Endothelial cell of umbilical vein (primary cell): ENCODE measurements around the gene CLNK. TPM values are rescaled to one million over a fixed set of nuclear protein-coding genes. Genes with fewer than 3 reads are reported as not detected.
A peak's percentile ranks its signal among the peaks of the same experiment; 100 is the strongest.

Source experiments
- BruUV-seq: library from RNA; stranded (reverse); fragments of 400-500 nt; replicated peaks from 2 replicates; lab custom pipeline; 2021; lab: Mats Ljungman, UMichigan
- CTCF ChIA-PET: fragments of 300-600, 350-600 bp; sonication (Branson Sonifier 250); formaldehyde crosslinking; loops from one replicate; lab custom pipeline; 2021; ENCODE audit warnings: antibody characterized with exemption, inconsistent platforms; lab: Charles Lee
- POLR2A ChIA-PET: fragments of 300-600, 350-600 bp; sonication (Branson Sonifier 250); formaldehyde crosslinking; loops from one replicate; lab custom pipeline; 2021; ENCODE audit warnings: antibody characterized with exemption, inconsistent platforms; lab: Charles Lee
- DNase-seq: peaks from one replicate; pipeline ENCODE4 v3.0.0-alpha.2; 2011; ENCODE audit warnings: low read depth, low spot score
- FAIRE-seq: peaks from 2 replicates; lab custom pipeline; 2011; peaks lifted over from hg19 to GRCh38; lab: Jason Lieb, UNC
- H2AFZ ChIP-seq: 2 replicates; pipeline ENCODE4 v1.6.0; 2012; ENCODE audit warnings: low read depth, low read length, control low read depth, inconsistent platforms
- H3K27ac ChIP-seq: 2 replicates; pipeline ENCODE4 v1.5.1; 2011; ENCODE audit warnings: low read depth, mild to moderate bottlenecking, control low read depth, low read length, moderate library complexity; ENCODE audit not compliant: insufficient read depth
- H3K27me3 ChIP-seq, 2 experiments: 2 replicates each; pipeline versions ENCODE4 v1.6.0 to v1.6.1; 2011; ENCODE audit warnings: low read length in 2 of 2, mixed read lengths in 1 of 2; ENCODE audit not compliant: control insufficient read depth in 2 of 2, insufficient read depth in 2 of 2
- H3K36me3 ChIP-seq, 2 experiments: 2 replicates in 1 of 2; 3 replicates in 1 of 2; pipeline ENCODE4 v1.5.1; 2011; ENCODE audit warnings: low read length in 2 of 2, mild to moderate bottlenecking in 1 of 2, moderate library complexity in 1 of 2; ENCODE audit not compliant: control insufficient read depth in 2 of 2, insufficient read depth in 2 of 2; ENCODE audit errors: extremely low read depth in 1 of 2
- H3K4me1 ChIP-seq: 3 replicates; pipeline ENCODE4 v1.5.1; 2011; ENCODE audit warnings: mild to moderate bottlenecking, low read length; ENCODE audit not compliant: control insufficient read depth, insufficient read depth; ENCODE audit errors: extremely low read depth
- H3K4me2 ChIP-seq: 2 replicates; pipeline ENCODE4 v1.6.1; 2011; ENCODE audit warnings: low read length, control low read depth, mixed read lengths; ENCODE audit not compliant: insufficient read depth
- H3K4me3 ChIP-seq, 3 experiments: fragments of 200-600 bp in 1 of 3; sonication (generic), shearing (Covaris generic) in 1 of 3; replicated peaks in 1 of 3; 2 replicates each; pipeline ENCODE4 v1.5.1; 2011 to 2016; ENCODE audit warnings: control low read depth in 3 of 3, low read length in 3 of 3, mild to moderate bottlenecking in 2 of 3, inconsistent platforms in 1 of 3, low read depth in 1 of 3, moderate library complexity in 1 of 3; ENCODE audit not compliant: insufficient read depth in 1 of 3
- H3K79me2 ChIP-seq: 2 replicates; pipeline ENCODE4 v1.6.0; 2012; ENCODE audit warnings: low read length, inconsistent platforms; ENCODE audit not compliant: control insufficient read depth, insufficient read depth
- H3K9ac ChIP-seq: replicated peaks from 2 replicates; pipeline ENCODE3; 2011; ENCODE audit warnings: low read length, control low read depth; ENCODE audit not compliant: insufficient read depth; ENCODE audit errors: extremely low read depth
- H3K9me1 ChIP-seq: replicated peaks from 3 replicates; pipeline ENCODE4 v1.6.0; 2011; ENCODE audit warnings: mild to moderate bottlenecking, low read length; ENCODE audit not compliant: control insufficient read depth, insufficient read depth; ENCODE audit errors: extremely low read depth
- H3K9me3 ChIP-seq: replicated peaks from 2 replicates; pipeline ENCODE4 v1.5.1; 2012; ENCODE audit warnings: low read length, inconsistent platforms; ENCODE audit not compliant: control insufficient read depth, insufficient read depth
- H4K20me1 ChIP-seq: replicated peaks from 2 replicates; pipeline ENCODE3; 2011; ENCODE audit warnings: mild to moderate bottlenecking, low read length; ENCODE audit not compliant: control insufficient read depth, insufficient read depth; ENCODE audit errors: extremely low read depth
- CTCF ChIP-seq, 2 donors: IDR thresholded peaks; 1 replicate in 1 of 2; 2 replicates in 1 of 2; pipeline ENCODE4 v1.5.1; 2011; ENCODE audit warnings: low read length in 2 of 2, mild to moderate bottlenecking in 2 of 2, moderate library complexity in 2 of 2, control low read depth in 1 of 2, inconsistent platforms in 1 of 2, low read depth in 1 of 2; ENCODE audit not compliant: insufficient read depth in 1 of 2; ENCODE audit errors: extremely low read depth in 1 of 2
- EZH2 ChIP-seq: IDR thresholded peaks from 2 replicates; pipeline ENCODE4 v1.6.1; 2012; ENCODE audit warnings: borderline replicate concordance, low read depth, mild to moderate bottlenecking, moderate library complexity, low read length, inconsistent platforms; ENCODE audit not compliant: severe bottlenecking
- FOS ChIP-seq: IDR thresholded peaks from 2 replicates; pipeline ENCODE4 v1.6.1; 2011; ENCODE audit warnings: mild to moderate bottlenecking, low read length, moderate library complexity, borderline replicate concordance; ENCODE audit not compliant: insufficient read depth
- GATA2 ChIP-seq: IDR thresholded peaks from 2 replicates; pipeline ENCODE4 v1.7.0; 2011; ENCODE audit warnings: low read depth, mild to moderate bottlenecking, moderate library complexity, mixed read lengths, low read length; ENCODE audit not compliant: insufficient read length, insufficient read depth
- JUN ChIP-seq: IDR thresholded peaks from 2 replicates; pipeline ENCODE4 v1.6.1; 2011; ENCODE audit warnings: borderline replicate concordance, low read depth; ENCODE audit not compliant: insufficient read length, insufficient read depth
- MAX ChIP-seq: IDR thresholded peaks from 2 replicates; pipeline ENCODE4 v1.6.1; 2011; ENCODE audit not compliant: insufficient read depth, insufficient read length
- MYC ChIP-seq: IDR thresholded peaks from one replicate; pipeline ENCODE4 v1.6.1; 2011; ENCODE audit warnings: mild to moderate bottlenecking, low read depth, low read length
- POLR2A ChIP-seq: IDR thresholded peaks from 2 replicates; pipeline ENCODE4 v1.6.1; 2012; ENCODE audit warnings: low read depth, mild to moderate bottlenecking, control low read depth, low read length
- POLR2AphosphoS5 ChIP-seq: IDR thresholded peaks from 2 replicates; pipeline ENCODE4 v1.6.1; 2012; ENCODE audit warnings: low read depth, mild to moderate bottlenecking, control low read depth, low read length, moderate library complexity; ENCODE audit not compliant: insufficient read depth
- dilution Hi-C: fragments of 300-500 bp; cut with MboI; formaldehyde crosslinking; loops from one replicate; pipeline ENCODE4 v1.15.0; 2019; ENCODE audit warnings: low sequenced_read_pairs; ENCODE audit not compliant: extremely low pct_ligation_motif_present
- intact Hi-C: fragments of 100-400 bp; cut with micrococcal nuclease; formaldehyde crosslinking; loops from one replicate; pipeline ENCODE4 v1.10.0; 2022
- polyA plus RNA-seq, 4 experiments: library from polyadenylated mRNA; depleted of rRNA in 3 of 4; stranded (reverse) in 3 of 4; unstranded in 1 of 4; fragments of >200 nt; gene quantifications; 2 replicates each; pipeline versions ENCODE4 v1.2.1 to v1.2.3, GENCODE V29; 2011 to 2012; ENCODE audit warnings: missing spikeins in 1 of 4
- total RNA-seq: library from RNA; stranded (reverse); gene quantifications from 2 replicates; pipeline ENCODE4 v1.2.3, GENCODE V29; 2021

CLNK gene
- total and polyA plus RNA-seq, 2 donors (not counting 3 experiments of a cell fraction or from before 2014, with no cell fraction given): not detected

GRCh38 chr4:10582059-10582686, 102.4 kb downstream of the CLNK start:
- FAIRE-seq: peak; percentile 85
- intact Hi-C loops (loop anchor here (1.0 to 10.0 kb wide), 7 partner anchors 133 to 1373 kb away; partner anchors contain the start of gene HS3ST1), dilution Hi-C loops (no loop called here)
- Histone ChIP-seq H3K79me2 (no peaks in the 10 kb centered on the region), H3K4me3 (no peak overlapping the region), H2AFZ (no peak overlapping the region), H3K9me3 (no peaks in the 10 kb centered on the region), H3K27ac (no peak overlapping the region), H3K9ac (no peak overlapping the region), H3K27me3 (peaks cover 0 to 3% of the 10 kb centered on the region in 2 experiments), H3K4me2 (no peak overlapping the region), H4K20me1 (no peaks in the 10 kb centered on the region), H3K36me3 (no peaks in the 10 kb centered on the region), H3K9me1 (no peaks in the 10 kb centered on the region), H3K4me1 (no peaks in the 10 kb centered on the region)
- TF ChIP-seq FOS (no peak), POLR2A (no peak), CTCF (IDR thresholded peaks at IDR 0.05; ENCODE audit: extremely low read depth in 1 of 2, insufficient read depth in 1 of 2, low read depth in 1 of 2, low read length in 2 of 2) (peak; percentile 72 to 75)
- no TSS peak for BruUV-seq
- peak; percentile 56 for DNase-seq
- ChIA-PET POLR2A (no interaction called here), CTCF (interaction anchor here (0.7 to 3.6 kb wide), 8 partner anchors 8 to 1184 kb away, joined by 3 to 35 read pairs (median 3); no protein-coding TSS in a partner anchor)

- dilution Hi-C loops (no loop called here), intact Hi-C loops (loop anchor here (5.0 to 10.0 kb wide), 3 partner anchors 1041 to 1374 kb away; no protein-coding TSS in a partner anchor)
- Histone ChIP-seq H3K79me2 (no peaks in the 10 kb centered on the region), H3K27me3 (peaks cover 0 to 3% of the 10 kb centered on the region in 2 experiments), H3K4me1 (no peaks in the 10 kb centered on the region), H3K27ac (no peak overlapping the region), H3K36me3 (no peaks in the 10 kb centered on the region), H3K4me3 (no peak overlapping the region), H4K20me1 (no peaks in the 10 kb centered on the region), H3K9me1 (no peaks in the 10 kb centered on the region), H3K4me2 (no peak overlapping the region), H2AFZ (no peak overlapping the region), H3K9ac (no peak overlapping the region), H3K9me3 (no peaks in the 10 kb centered on the region)
- ChIA-PET POLR2A (no interaction called here), CTCF (interaction anchor here (0.7 to 3.6 kb wide), 17 partner anchors 9 to 1373 kb away, joined by 3 to 35 read pairs (median 3); no protein-coding TSS in a partner anchor)
- BruUV-seq: no TSS peak
- no peak for DNase-seq
- no peak for FAIRE-seq
- no peak for TF ChIP-seq GATA2
- no peak for TF ChIP-seq POLR2A
- no peak for TF ChIP-seq EZH2
- TF ChIP-seq MAX: no peak
- no peak for TF ChIP-seq CTCF (IDR thresholded peaks at IDR 0.05; ENCODE audit: extremely low read depth in 1 of 2, insufficient read depth in 1 of 2, low read depth in 1 of 2, low read length in 2 of 2)
- no peak for TF ChIP-seq MYC
- TF ChIP-seq POLR2AphosphoS5: no peak
- no peak for TF ChIP-seq JUN
Observed at GRCh38 chr4:10581022-10581421, 103.5 kb downstream of the CLNK start.
